Adrenal gland (tissue), 12 donors: ENCODE data around the gene FGD4. TPM values are rescaled to one million over a fixed set of nuclear protein-coding genes. Genes with fewer than 3 reads are reported as not detected.

Experiments
- DNase-seq, 7 donors: peaks; one replicate each; pipeline ENCODE4 v3.0.0-alpha.2; 2019 to 2020
- H3K27ac ChIP-seq, 5 donors: fragments of 200-600 bp; sonication (generic) in 4 of 5; 1 replicate in 3 of 5; 2 replicates in 2 of 5; pipeline versions ENCODE4 v1.5.1 to v1.8.0; 2016 to 2020; ENCODE audit warnings: mild to moderate bottlenecking in 1 of 5
- H3K27me3 ChIP-seq: fragments of 200-600 bp; 2 replicates; pipeline ENCODE4 v1.8.0; 2021
- H3K36me3 ChIP-seq, 2 donors: fragments of 200-600 bp; replicated peaks in 1 of 2; 1 replicate in 1 of 2; 2 replicates in 1 of 2; pipeline versions ENCODE4 v1.5.1 to v1.8.0; 2018 to 2022
- H3K4me1 ChIP-seq, 2 donors: fragments of 200-600 bp; replicated peaks in 1 of 2; 1 replicate in 1 of 2; 2 replicates in 1 of 2; pipeline versions ENCODE4 v1.5.1 to v1.8.0; 2018 to 2021
- H3K4me3 ChIP-seq, 4 donors: fragments of 200-600 bp; sonication (generic) in 3 of 4; one replicate each; pipeline ENCODE4 v1.5.1; 2016 to 2018
- H3K9me3 ChIP-seq, 3 donors: fragments of 200-600 bp; sonication (generic) in 1 of 3; replicated peaks in 1 of 3; 1 replicate in 2 of 3; 2 replicates in 1 of 3; pipeline versions ENCODE4 v1.5.1 to v1.8.0; 2016 to 2021
- CTCF ChIP-seq, 6 experiments: fragments of 450-650 bp in 4 of 6; fragments of 200-600 bp in 2 of 6; sonication (generic) in 1 of 6; IDR thresholded peaks; 1 replicate in 5 of 6; 2 replicates in 1 of 6; pipeline versions ENCODE4 v1.5.1 to v1.8.0; 2016 to 2021; ENCODE audit warnings: antibody characterized with exemption in 6 of 6, mild to moderate bottlenecking in 2 of 6, moderate library complexity in 1 of 6
- POLR2A ChIP-seq, 2 donors: fragments of 450-650 bp; IDR thresholded peaks; one replicate each; pipeline ENCODE4 v1.6.1; 2017; ENCODE audit warnings: antibody characterized with exemption in 2 of 2, mild to moderate bottlenecking in 2 of 2, moderate library complexity in 1 of 2
- WGBS, 4 donors: extraction: QIAGEN DNeasy Blood & Tissue Kit in 2 of 4; methylation state at CpG; one replicate each; pipeline versions ENCODE4 v1.1.5 to v1.1.7; 2013 to 2017; 5-methylcytosine and 5-hydroxymethylcytosine counted together
- intact Hi-C, 2 donors: fragments of 100-400 bp; cut with DNase I; formaldehyde crosslinking; loops; one replicate each; pipeline versions ENCODE4 v1.14.1 to v1.15.0; 2022 to 2023
- polyA plus RNA-seq, 3 donors: library from polyadenylated mRNA; stranded (reverse); fragments of 200-250 nt in 2 of 3; fragments of 350-450 nt in 1 of 3; fragmentation: Illumina TruSeq in 1 of 3; extraction: RNeasy Lipid Tissue Mini Kit (QIAGEN cat#74804) in 1 of 3; gene quantifications; one replicate each; pipeline ENCODE4 v1.2.3, GENCODE V29; 2013 to 2014
- total RNA-seq, 9 donors: library from RNA; depleted of rRNA in 4 of 9; stranded (reverse); fragments of >200 nt in 4 of 9; fragments of 120-200 nt in 1 of 9; fragmentation: NEBNext Ultra II Directional in 1 of 9; extraction: Animal tissue kit (Norgen Biotek cat#: 25700) in 1 of 9; gene quantifications; one replicate each; pipeline versions ENCODE4 v1.1.0 to v1.2.4, GENCODE V29; 2013 to 2023
- donor health status: healthy with polysubstance abuse.
- donor health status: Bipolar disorder and iron deficiency.
- donor health status: DM: yes; HTN: yes; CAD: no.
- donor health status: DM: no; HTN: no; CAD: no.
- donor health status: DM: no; HTN: no; CAD: no.
- donor health status: DM: yes; HTN: yes; CAD: no.

FGD4 gene
- total and polyA plus RNA-seq, 12 donors, result 1.7 to 38.5 (median 16.6) TPM

DNA sequence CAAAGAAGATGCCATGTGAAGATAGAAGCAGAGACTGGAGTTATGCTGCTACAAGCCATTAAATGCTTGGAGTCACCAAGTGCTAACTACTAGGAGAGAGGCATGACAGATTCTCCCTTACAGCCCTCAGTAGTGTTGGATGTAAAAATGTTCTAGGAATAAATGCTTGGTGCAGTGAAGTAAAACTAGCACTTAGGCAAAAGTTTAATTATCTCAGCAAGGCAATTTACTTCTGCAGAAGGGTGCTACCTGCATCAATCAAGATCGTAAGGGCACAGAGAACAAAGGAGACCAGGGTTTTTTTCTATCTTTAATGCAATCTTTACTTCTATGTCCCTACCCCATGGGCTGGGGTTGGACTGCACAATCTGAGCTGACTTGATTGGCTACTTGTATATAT lies 270.2 kb downstream of the FGD4 start:
- Histone ChIP-seq H3K36me3 (no peaks in the 10 kb centered on the region), H3K9me3 (no peaks in the 10 kb centered on the region), H3K4me1 (no peaks in the 10 kb centered on the region), H3K27me3 (no peaks in the 10 kb centered on the region), H3K27ac (no peak overlapping the region), H3K4me3 (no peak overlapping the region)
- WGBS, 4 donors, result 80 to 91% (median 89%) methylated on average over 1 of the region's 1 CpG
- intact Hi-C loops, result loop anchor here in 1 of 2 donors (10.0 kb wide), 1 partner anchor 305 kb away; no protein-coding TSS in a partner anchor
- no peak for DNase-seq
- TF ChIP-seq POLR2A (IDR thresholded peaks at IDR 0.05), result no peak
- TF ChIP-seq CTCF (IDR thresholded peaks at IDR 0.05), result no peak

GRCh38 chr12:32671930-32672780 lies 272.8 kb downstream of the FGD4 start:
- Histone ChIP-seq H3K9me3 (no peaks in the 10 kb centered on the region), H3K27ac (no peak overlapping the region), H3K4me1 (no peaks in the 10 kb centered on the region), H3K36me3 (no peaks in the 10 kb centered on the region), H3K4me3 (no peak overlapping the region), H3K27me3 (no peaks in the 10 kb centered on the region)
- intact Hi-C loops, result no loop called here
- 43 to 44% (median 43%) methylated on average over 11 of the region's 11 CpGs for WGBS, 4 donors
- peak in 5 of 7 donors; percentile 32 to 61 (median 49) for DNase-seq
- peak; percentile 32 to 67 (median 60) for TF ChIP-seq CTCF (IDR thresholded peaks at IDR 0.05)
- no peak for TF ChIP-seq POLR2A (IDR thresholded peaks at IDR 0.05)

GRCh38 chr12:32679091-32679919 lies 279.9 kb downstream of the FGD4 start, which contains the start of gene DNM1L:
Gene DNM1L (plus strand): TSS chr12:32679301. CDS start chr12:32679364, 63 bp downstream.
- no peaks in the 10 kb centered on the region for H3K9me3 ChIP-seq
- no peaks in the 10 kb centered on the region for H3K36me3 ChIP-seq
- intact Hi-C loops, result no loop called here
- H3K4me1 ChIP-seq, result peaks cover 10 to 12% of the 10 kb centered on the region in 2 donors
- 0 to 6% (median 0%) methylated on average over 3 to 76 of the region's 76 CpGs for WGBS, 4 donors
- H3K4me3 ChIP-seq, result peak within 1 kb of the TSS in 3 of 4 donors; percentile 49 to 79 (median 71)
- H3K27me3 ChIP-seq, result no peaks in the 10 kb centered on the region
- TF ChIP-seq POLR2A (IDR thresholded peaks at IDR 0.05) (peak; percentile 70 to 86), CTCF (IDR thresholded peaks at IDR 0.05) (peak in 3 of 6 experiments; percentile 4 to 31 (median 17))
- peak within 1 kb of the TSS; percentile 71 to 95 (median 90) for H3K27ac ChIP-seq
- peak; percentile 93 to 97 (median 96) for DNase-seq

DNA sequence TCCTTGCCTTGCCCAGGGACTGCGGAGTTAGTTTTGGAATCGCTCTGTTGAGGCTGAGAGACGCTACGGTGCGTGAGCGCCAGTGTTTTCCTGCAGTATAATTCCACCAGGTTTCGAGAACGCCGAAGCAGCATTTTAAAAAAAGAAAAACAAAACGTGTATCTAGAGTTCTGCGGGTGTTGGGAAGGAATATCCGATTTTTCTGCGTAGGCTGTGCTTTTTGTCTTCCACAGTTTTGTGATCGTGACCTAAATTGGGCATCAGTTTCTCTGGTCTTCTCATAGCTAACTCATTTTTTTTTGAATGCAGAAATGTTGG lies 280.5 kb downstream of the FGD4 start:
- TF ChIP-seq CTCF (IDR thresholded peaks at IDR 0.05) (no peak), POLR2A (IDR thresholded peaks at IDR 0.05) (no peak)
- H3K27ac ChIP-seq, result peak overlapping the region; percentile 71 to 95 (median 90)
- H3K36me3 ChIP-seq, result no peaks in the 10 kb centered on the region
- intact Hi-C loops, result no loop called here
- no peak for DNase-seq
- peak overlapping the region in 3 of 4 donors; percentile 49 to 79 (median 71) for H3K4me3 ChIP-seq
- no peaks in the 10 kb centered on the region for H3K27me3 ChIP-seq
- peaks cover 10 to 12% of the 10 kb centered on the region in 2 donors for H3K4me1 ChIP-seq
- WGBS, 4 donors, result 0 to 1% (median 0%) methylated on average over 14 of the region's 14 CpGs
- no peaks in the 10 kb centered on the region for H3K9me3 ChIP-seq
